Nephron (organoid): ENCODE results near the gene PROSER1.
"Not testable (repeated sequence)": the region's sequence is repeated elsewhere in the genome, so short reads cannot be mapped to it uniquely, and the experiment has no call there.

Source experiments
- H3K27ac Mint-ChIP-seq, 3 experiments: 2 replicates each; pipeline ENCODE4 v1.8.0; 2020; ENCODE audit warnings: mixed read lengths in 3 of 3, mild to moderate bottlenecking in 2 of 3, moderate library complexity in 1 of 3
- H3K27me3 Mint-ChIP-seq: 2 replicates; pipeline ENCODE4 v1.8.0; 2021; ENCODE audit warnings: low read depth, mild to moderate bottlenecking, moderate library complexity, mixed read lengths
- H3K36me3 Mint-ChIP-seq: 2 replicates; pipeline ENCODE4 v1.8.0; 2020; ENCODE audit warnings: low read depth, mixed read lengths
- H3K4me1 Mint-ChIP-seq: 2 replicates; pipeline ENCODE4 v1.8.0; 2020; ENCODE audit warnings: mixed read lengths
- H3K4me3 Mint-ChIP-seq, 3 experiments: 2 replicates each; pipeline ENCODE4 v1.8.0; 2020; ENCODE audit warnings: mild to moderate bottlenecking in 3 of 3, mixed read lengths in 3 of 3, moderate library complexity in 2 of 3
- H3K9me3 Mint-ChIP-seq: 2 replicates; pipeline ENCODE4 v1.8.0; 2020; ENCODE audit warnings: mixed read lengths
- CTCF ChIP-seq, 3 experiments: fragments of 200-600 bp; sonication (generic); IDR thresholded peaks; one replicate each; pipeline ENCODE4 v1.5.0; 2021; ENCODE audit warnings: antibody characterized with exemption in 3 of 3; ENCODE audit not compliant: unreplicated experiment in 3 of 3

Gene PROSER1

GRCh38 chr13:39012608-39013007 lies 25.3 kb downstream of the PROSER1 start:
- peak overlapping the region in 1 of 3 experiments; percentile 3 for H3K27ac Mint-ChIP-seq
- H3K4me1 Mint-ChIP-seq = no peaks in the 10 kb centered on the region
- H3K4me3 Mint-ChIP-seq = no peak overlapping the region
- no peaks in the 10 kb centered on the region for H3K27me3 Mint-ChIP-seq
- H3K36me3 Mint-ChIP-seq = peaks cover 73% of the 10 kb centered on the region
- no peak for TF ChIP-seq CTCF (IDR thresholded peaks at IDR 0.05; ENCODE audit: unreplicated experiment in 3 of 3)
- H3K9me3 Mint-ChIP-seq = no peaks in the 10 kb centered on the region

DNA sequence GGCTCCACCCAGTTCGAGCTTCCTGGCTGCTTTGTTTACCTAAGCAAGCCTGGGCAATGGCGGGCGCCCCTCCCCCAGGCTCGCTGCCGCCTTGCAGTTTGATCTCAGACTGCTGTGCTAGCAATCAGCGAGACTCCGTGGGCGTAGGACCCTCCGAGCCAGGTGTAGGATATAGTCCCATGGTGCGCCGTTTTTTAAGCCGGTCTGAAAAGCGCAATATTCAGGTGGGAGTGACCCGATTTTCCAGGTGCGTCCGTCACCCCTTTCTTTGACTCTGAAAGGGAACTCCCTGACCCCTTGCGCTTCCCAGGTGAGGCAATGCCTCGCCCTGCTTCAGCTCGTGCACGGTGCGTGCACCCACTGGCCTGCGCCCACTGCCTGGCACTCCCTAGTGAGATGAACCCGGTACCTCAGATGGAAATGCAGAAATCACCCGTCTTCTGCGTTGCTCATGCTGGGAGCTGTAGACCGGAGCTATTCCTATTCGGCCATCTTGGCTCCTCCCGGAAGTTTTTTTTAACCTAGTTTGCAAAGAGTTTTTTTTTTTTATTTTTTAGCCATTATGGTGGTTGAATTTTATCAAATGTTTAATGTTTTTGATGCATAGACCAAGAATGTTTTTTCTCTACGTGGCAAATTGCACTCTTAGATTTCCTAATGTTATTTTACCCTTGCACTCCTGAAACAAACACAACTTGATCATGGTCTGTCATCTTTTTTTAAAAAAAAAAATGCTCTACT lies 31.3 kb downstream of the PROSER1 start:
- H3K27me3 Mint-ChIP-seq, H3K4me1 Mint-ChIP-seq, H3K27ac Mint-ChIP-seq, H3K9me3 Mint-ChIP-seq: not testable (repeated sequence)
- H3K4me3 Mint-ChIP-seq = peak overlapping the region in 2 of 3 experiments; percentile 54 to 56
- H3K36me3 Mint-ChIP-seq = peaks cover 42% of the 10 kb centered on the region

DNA sequence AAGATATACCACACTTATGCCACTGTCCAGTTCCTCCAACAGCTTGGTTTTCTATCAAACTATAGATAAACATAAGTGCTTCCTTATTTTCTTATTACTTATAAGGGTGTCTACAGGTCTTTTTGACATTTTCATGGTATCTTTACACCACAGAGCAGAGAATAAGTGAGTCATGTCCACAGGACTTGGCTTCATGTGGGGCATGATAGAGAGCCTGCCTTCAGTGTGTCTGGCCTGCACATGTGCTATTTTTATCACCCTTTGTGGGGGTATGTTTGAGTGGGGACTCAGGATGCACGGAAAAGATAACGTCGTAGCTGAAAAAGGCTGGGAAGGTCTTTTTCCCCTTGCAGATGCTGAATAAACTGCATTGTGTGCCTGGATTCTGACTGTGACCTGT lies 39.1 kb downstream of the PROSER1 start:
- Mint-ChIP-seq H3K9me3 (peaks cover 4% of the 10 kb centered on the region), H3K4me3 (no peak overlapping the region), H3K36me3 (no peaks in the 10 kb centered on the region), H3K4me1 (no peaks in the 10 kb centered on the region), H3K27me3 (no peaks in the 10 kb centered on the region), H3K27ac (no peak overlapping the region)
- no peak for TF ChIP-seq CTCF (IDR thresholded peaks at IDR 0.05; ENCODE audit: unreplicated experiment in 3 of 3)

DNA sequence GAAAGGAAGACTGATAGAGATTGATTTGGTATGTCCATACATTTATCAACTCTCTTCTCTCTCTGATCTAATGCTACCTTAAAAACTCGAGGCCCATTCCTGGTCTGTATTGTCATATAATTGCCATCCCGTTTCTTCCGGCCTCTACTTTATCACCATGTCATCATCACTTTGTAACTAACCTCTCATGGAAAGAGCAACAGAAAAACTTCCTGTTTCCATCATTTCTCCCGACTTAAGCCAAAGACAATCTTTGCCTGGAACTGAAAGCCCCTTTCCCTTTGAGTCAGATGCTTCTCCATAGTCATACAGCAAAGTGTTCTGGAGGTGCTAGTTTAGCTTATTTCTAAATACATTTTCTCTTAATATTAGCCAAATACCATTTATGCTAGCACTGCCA lies 44.5 kb downstream of the PROSER1 start:
- no peaks in the 10 kb centered on the region for H3K36me3 Mint-ChIP-seq
- no peaks in the 10 kb centered on the region for H3K27me3 Mint-ChIP-seq

GRCh38 chr13:38990693-38991092 lies 47.2 kb downstream of the PROSER1 start, which contains the start of gene STOML3:
TSS of gene STOML3 (minus strand) at chr13:38990831. CDS start at chr13:38990721, 110 bp downstream.
- Mint-ChIP-seq H3K4me3 (no peak within 1 kb of the TSS), H3K27ac (no peak within 1 kb of the TSS), H3K9me3 (no peaks in the 10 kb centered on the region), H3K36me3 (no peaks in the 10 kb centered on the region), H3K27me3 (no peaks in the 10 kb centered on the region), H3K4me1 (peaks cover 7% of the 10 kb centered on the region)
- no peak for TF ChIP-seq CTCF (IDR thresholded peaks at IDR 0.05; ENCODE audit: unreplicated experiment in 3 of 3)

More for the DNA sequence above, 44.5 kb downstream of the PROSER1 start:
- Mint-ChIP-seq H3K4me3 (no peak overlapping the region), H3K9me3 (no peaks in the 10 kb centered on the region), H3K4me1 (no peaks in the 10 kb centered on the region), H3K27ac (no peak overlapping the region)
- TF ChIP-seq CTCF (IDR thresholded peaks at IDR 0.05; ENCODE audit: unreplicated experiment in 3 of 3) = no peak

DNA sequence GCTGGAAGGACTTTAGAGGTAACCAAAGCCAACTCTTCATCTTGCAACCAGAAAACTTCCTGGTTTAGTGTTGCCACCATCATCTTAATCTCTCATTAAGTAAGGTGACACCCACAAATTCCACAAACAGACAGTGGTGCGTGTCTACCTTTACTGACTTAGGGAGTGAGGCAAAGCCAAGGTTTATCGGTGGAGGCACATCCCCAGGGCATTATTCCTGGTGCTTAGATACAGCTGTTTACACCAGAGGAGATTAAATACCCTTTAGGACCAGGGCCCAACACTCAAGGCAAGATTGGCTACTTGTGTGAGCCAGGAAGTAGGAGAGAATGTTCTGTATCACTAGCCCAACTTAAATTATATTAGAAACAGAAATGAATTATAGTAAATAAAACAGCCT lies 56.8 kb downstream of the PROSER1 start:
- peak overlapping the region; percentile 49 to 83 (median 72) for H3K27ac Mint-ChIP-seq
- no peak overlapping the region for H3K4me3 Mint-ChIP-seq
- H3K36me3 Mint-ChIP-seq = no peaks in the 10 kb centered on the region
- TF ChIP-seq CTCF (IDR thresholded peaks at IDR 0.05; ENCODE audit: unreplicated experiment in 3 of 3) = no peak
- H3K27me3 Mint-ChIP-seq = no peaks in the 10 kb centered on the region
- peaks cover 12% of the 10 kb centered on the region for H3K9me3 Mint-ChIP-seq
- peaks cover 28% of the 10 kb centered on the region for H3K4me1 Mint-ChIP-seq
